Thymus (tissue), 11 donors: ENCODE results near the gene CCR8. TPM values are rescaled to one million over a fixed set of nuclear protein-coding genes. Genes with fewer than 3 reads are reported as not detected.
"Not testable (repeated sequence)": the region's sequence is repeated elsewhere in the genome, so short reads cannot be mapped to it uniquely, and the experiment has no call there.

Source experiments
- DNase-seq, 9 donors: peaks; one replicate each; pipeline ENCODE4 v3.0.0-alpha.2; 2013; ENCODE audit warnings: low spot score in 9 of 9, low read depth in 6 of 9, missing footprints in 1 of 9
- H3K27ac ChIP-seq, 2 donors: one replicate each; pipeline ENCODE4 v1.5.1; 2013; ENCODE audit warnings: control low read depth in 1 of 2, low read depth in 1 of 2, low read length in 1 of 2, mild to moderate bottlenecking in 1 of 2, moderate library complexity in 1 of 2
- H3K27me3 ChIP-seq, 2 donors: one replicate each; pipeline ENCODE4 v1.5.1; 2013; ENCODE audit warnings: low read length in 1 of 2; ENCODE audit not compliant: control insufficient read depth in 2 of 2, insufficient read depth in 1 of 2
- H3K36me3 ChIP-seq, 2 donors: one replicate each; pipeline ENCODE4 v1.5.1; 2013; ENCODE audit warnings: low read length in 1 of 2, mild to moderate bottlenecking in 1 of 2, moderate library complexity in 1 of 2; ENCODE audit not compliant: control insufficient read depth in 2 of 2, insufficient read depth in 2 of 2
- H3K4me1 ChIP-seq, 2 donors: one replicate each; pipeline ENCODE4 v1.5.1; 2013; ENCODE audit warnings: low read length in 2 of 2; ENCODE audit not compliant: control insufficient read depth in 2 of 2, insufficient read depth in 2 of 2
- H3K4me3 ChIP-seq, 2 donors: one replicate each; pipeline ENCODE4 v1.5.1; 2013; ENCODE audit warnings: low read length in 2 of 2, control low read depth in 1 of 2, mild to moderate bottlenecking in 1 of 2
- H3K9me3 ChIP-seq, 2 donors: one replicate each; pipeline ENCODE4 v1.5.1; 2013; ENCODE audit warnings: low read length in 1 of 2, mild to moderate bottlenecking in 1 of 2; ENCODE audit not compliant: control insufficient read depth in 2 of 2, insufficient read depth in 1 of 2
- WGBS: extraction: QIAGEN DNeasy Blood & Tissue Kit; methylation state at CpG from one replicate; pipeline ENCODE4 v1.1.7; 2013; 5-methylcytosine and 5-hydroxymethylcytosine counted together
- polyA plus RNA-seq: library from polyadenylated mRNA; stranded (reverse); fragments of 200-250 nt; gene quantifications from one replicate; pipeline ENCODE4 v1.2.3, GENCODE V29; 2013
- total RNA-seq: library from RNA; stranded (reverse); fragments of 120-200 nt; gene quantifications from one replicate; pipeline ENCODE4 v1.2.4, GENCODE V29; 2013
- donor health status: healthy.

Gene CCR8
- total and polyA plus RNA-seq, 2 donors, result 1.8 to 2.1 TPM

DNA sequence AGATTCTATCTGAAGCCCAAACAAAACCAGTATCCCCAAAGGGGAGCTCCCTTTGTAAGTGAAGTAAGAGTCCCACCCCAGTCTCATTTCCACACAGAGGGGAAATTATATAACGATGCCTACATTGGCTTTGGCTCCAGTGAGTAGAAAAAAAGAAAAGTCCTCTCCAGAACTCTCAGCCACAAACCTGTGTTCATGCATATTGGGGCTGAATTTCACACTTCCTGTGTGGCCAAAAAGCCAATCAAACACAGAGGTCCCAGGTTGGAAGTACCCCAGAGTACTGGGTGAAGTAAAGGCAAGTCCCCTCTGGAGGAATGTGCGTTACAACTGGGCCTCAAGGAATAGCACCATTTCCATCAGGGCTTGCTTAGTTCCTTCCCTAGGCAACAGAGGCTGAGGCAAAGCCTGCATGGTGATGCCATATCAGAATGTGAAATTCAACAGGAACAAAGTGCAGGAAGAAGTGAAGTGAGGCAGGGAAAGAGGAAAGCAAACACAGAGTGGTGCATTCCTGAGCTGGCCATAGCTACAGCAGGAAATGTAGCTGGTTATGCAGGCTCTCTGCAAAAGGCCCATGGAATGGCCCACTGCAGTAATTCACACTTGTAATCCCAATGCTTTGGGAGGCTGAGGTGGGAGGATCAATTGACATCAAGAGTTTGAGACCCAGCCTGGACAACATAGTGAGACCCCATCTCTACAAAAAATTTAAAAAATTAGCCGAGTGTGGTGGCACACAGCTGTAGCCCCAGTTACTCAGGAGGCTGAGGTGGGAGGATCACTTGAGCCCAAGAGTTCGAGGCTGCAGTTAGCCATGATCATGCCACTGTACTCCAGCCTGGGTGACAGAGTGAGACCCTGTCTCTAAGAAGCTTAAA lies 33.1 kb upstream of the CCR8 start:
- Histone ChIP-seq H3K27me3 (no peaks in the 10 kb centered on the region), H3K4me3 (no peak overlapping the region), H3K27ac (no peak overlapping the region), H3K4me1 (peaks cover 25 to 49% of the 10 kb centered on the region in 2 donors), H3K9me3 (peaks cover 3 to 10% of the 10 kb centered on the region in 2 donors), H3K36me3 (no peaks in the 10 kb centered on the region)
- DNase-seq, result no peak
- WGBS, result 94% methylated on average over 4 of the region's 4 CpGs

DNA sequence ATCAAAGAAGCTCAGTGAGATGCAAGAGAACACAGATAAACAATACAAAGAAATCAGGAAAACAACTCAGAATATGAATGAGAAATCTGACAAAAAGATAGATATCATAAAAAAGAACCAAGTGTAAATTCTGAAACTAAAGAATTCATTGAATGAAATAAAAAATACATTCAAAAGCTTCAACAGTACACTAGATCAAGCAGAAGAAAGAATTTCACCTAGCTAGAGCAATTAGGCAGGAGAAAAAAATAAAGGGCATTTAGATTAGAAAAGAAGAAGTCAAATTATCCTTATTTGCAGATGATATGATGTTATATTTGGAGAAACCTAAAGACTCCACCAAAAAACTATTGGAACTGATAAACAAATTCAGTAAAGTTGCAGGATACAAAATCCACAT lies 30.2 kb upstream of the CCR8 start:
- no peak overlapping the region for H3K4me3 ChIP-seq
- peaks cover 18 to 23% of the 10 kb centered on the region in 2 donors for H3K4me1 ChIP-seq
- peaks cover 0 to 3% of the 10 kb centered on the region in 2 donors for H3K36me3 ChIP-seq
- no peak overlapping the region for H3K27ac ChIP-seq
- H3K27me3 ChIP-seq, result no peaks in the 10 kb centered on the region
- H3K9me3 ChIP-seq, result peaks cover 3 to 13% of the 10 kb centered on the region in 2 donors
- no peak for DNase-seq

DNA sequence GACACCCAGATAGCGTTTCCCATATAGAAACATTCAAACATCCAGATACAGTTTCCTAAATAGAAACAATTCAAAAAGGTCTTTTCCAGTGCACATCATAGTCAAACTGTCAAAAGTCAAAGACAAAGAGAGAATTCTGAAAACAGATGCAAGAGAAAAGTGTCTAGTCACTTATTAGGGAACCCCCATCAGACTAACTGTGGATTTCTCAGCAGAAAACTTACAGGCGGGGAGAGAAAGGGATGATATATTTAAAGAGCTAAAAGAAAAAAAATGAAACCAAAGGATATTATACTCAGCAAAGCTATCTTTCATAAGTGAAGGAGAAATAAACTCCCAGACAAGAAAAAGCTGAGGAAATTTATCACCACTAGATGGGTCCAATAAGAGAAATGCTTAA lies 27.3 kb upstream of the CCR8 start:
- peaks cover 6 to 22% of the 10 kb centered on the region in 2 donors for H3K9me3 ChIP-seq
- H3K27ac ChIP-seq, result no peak overlapping the region
- no peak overlapping the region for H3K4me3 ChIP-seq
- no peaks in the 10 kb centered on the region for H3K4me1 ChIP-seq
- WGBS, result 97% methylated on average over 2 of the region's 2 CpGs
- no peaks in the 10 kb centered on the region for H3K27me3 ChIP-seq
- no peak for DNase-seq
- H3K36me3 ChIP-seq, result peaks cover 0 to 3% of the 10 kb centered on the region in 2 donors

DNA sequence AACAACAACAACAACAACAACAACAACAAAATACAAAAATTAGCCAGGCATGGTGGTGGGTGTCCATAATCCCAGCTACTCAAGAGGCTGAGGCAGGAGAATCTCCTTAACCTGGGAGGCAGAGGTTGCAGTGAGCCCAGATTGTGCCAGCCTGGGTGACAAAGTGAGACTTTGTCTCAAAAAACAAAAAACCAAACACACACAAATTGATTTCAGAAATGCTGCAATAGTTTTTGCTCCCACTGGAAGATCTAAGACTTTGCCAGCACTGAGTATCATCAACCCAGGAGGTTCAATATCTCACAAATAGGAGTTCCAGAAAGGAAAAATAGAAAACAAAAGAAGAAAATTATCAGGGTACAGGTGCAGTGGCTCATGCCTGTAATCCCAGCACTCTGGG lies 16.2 kb upstream of the CCR8 start:
- Histone ChIP-seq H3K27me3 (no peaks in the 10 kb centered on the region), H3K4me1 (no peaks in the 10 kb centered on the region), H3K36me3 (no peaks in the 10 kb centered on the region), H3K4me3 (no peak overlapping the region), H3K9me3 (peaks cover 0 to 8% of the 10 kb centered on the region in 2 donors), H3K27ac (no peak overlapping the region)
- DNase-seq, result no peak

GRCh38 chr3:39315420-39315819 lies 14.1 kb upstream of the CCR8 start:
- H3K4me1 ChIP-seq, result no peaks in the 10 kb centered on the region
- DNase-seq, result no peak
- no peaks in the 10 kb centered on the region for H3K36me3 ChIP-seq
- H3K27me3 ChIP-seq, result no peaks in the 10 kb centered on the region
- H3K27ac ChIP-seq, result no peak overlapping the region
- no peak overlapping the region for H3K4me3 ChIP-seq
- H3K9me3 ChIP-seq, result peaks cover 0 to 8% of the 10 kb centered on the region in 2 donors
- 98% methylated on average over 1 of the region's 1 CpG for WGBS

GRCh38 chr3:39317571-39318169 lies 11.8 kb upstream of the CCR8 start:
- 98% methylated on average over 2 of the region's 2 CpGs for WGBS
- DNase-seq, result no peak
- H3K27ac ChIP-seq, result no peak overlapping the region

GRCh38 chr3:39318301-39318700 lies 11.2 kb upstream of the CCR8 start:
- 91% methylated on average over 1 of the region's 1 CpG for WGBS
- H3K27ac ChIP-seq, result no peak overlapping the region
- H3K27me3 ChIP-seq, result no peaks in the 10 kb centered on the region
- peaks cover 0 to 4% of the 10 kb centered on the region in 2 donors for H3K4me1 ChIP-seq
- no peaks in the 10 kb centered on the region for H3K36me3 ChIP-seq
- peaks cover 0 to 8% of the 10 kb centered on the region in 2 donors for H3K9me3 ChIP-seq
- no peak overlapping the region for H3K4me3 ChIP-seq
- DNase-seq, result no peak

More at GRCh38 chr3:39317571-39318169, 11.8 kb upstream of the CCR8 start:
- Histone ChIP-seq H3K27me3 (no peaks in the 10 kb centered on the region), H3K4me3 (no peak overlapping the region), H3K9me3 (peaks cover 0 to 8% of the 10 kb centered on the region in 2 donors), H3K36me3 (no peaks in the 10 kb centered on the region), H3K4me1 (peaks cover 0 to 4% of the 10 kb centered on the region in 2 donors)

DNA sequence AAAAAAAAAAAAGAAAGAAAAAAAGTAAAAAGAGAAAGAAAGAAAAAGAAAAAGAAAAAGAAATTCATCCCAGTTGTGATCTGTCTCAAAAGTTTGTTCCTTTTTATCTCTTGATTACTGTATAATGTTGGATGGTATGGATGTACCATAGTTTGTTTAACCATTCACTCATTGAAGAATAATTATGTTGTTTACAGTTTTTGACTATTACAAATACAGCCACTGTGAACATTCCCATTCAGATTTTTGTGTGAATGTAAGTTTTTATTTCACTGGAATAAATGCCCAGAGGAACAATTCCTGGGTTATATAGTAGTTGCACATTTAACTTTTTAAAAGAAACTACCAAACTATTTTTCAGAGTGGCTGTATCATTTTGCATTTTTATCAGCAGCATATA lies 10.3 kb upstream of the CCR8 start:
- H3K9me3 ChIP-seq, result peaks cover 0 to 6% of the 10 kb centered on the region in 2 donors
- no peak for DNase-seq
- H3K4me1 ChIP-seq, result peaks cover 3 to 8% of the 10 kb centered on the region in 2 donors
- no peaks in the 10 kb centered on the region for H3K36me3 ChIP-seq
- H3K4me3 ChIP-seq, result no peak overlapping the region
- H3K27ac ChIP-seq, result no peak overlapping the region
- H3K27me3 ChIP-seq, result no peaks in the 10 kb centered on the region

GRCh38 chr3:39321574-39321983 lies 7.9 kb upstream of the CCR8 start:
- not testable (repeated sequence) for H3K36me3 ChIP-seq, DNase-seq, H3K27me3 ChIP-seq, H3K9me3 ChIP-seq, H3K4me3 ChIP-seq, H3K4me1 ChIP-seq, H3K27ac ChIP-seq
- WGBS, result 97% methylated on average over 2 of the region's 2 CpGs
